ENCODE data around the gene ST3GAL6.
A peak's percentile ranks its signal among the peaks of the same experiment; 100 is the strongest.

Gene ST3GAL6

GRCh38 chr3:98784042-98784441 lies 20.9 kb downstream of the ST3GAL6 start:
- Histone ChIP-seq H3K4me3 (replicated peaks; ENCODE audit: insufficient read depth, low read length) (no peak overlapping the region), H3K27me3 (ENCODE audit: insufficient read depth, poor library complexity, severe bottlenecking) (no peaks in the 10 kb centered on the region), H3K27ac (replicated peaks) (peak overlapping the region; percentile 45; the same call in 1 of the 2 replicates)
- no peak for DNase-seq (ENCODE audit: low read depth in 1 of 2, low spot score in 1 of 2)
- no peak for TF ChIP-seq POLR2AphosphoS5 (IDR thresholded peaks at IDR 0.05; ENCODE audit: low read depth)
- TF ChIP-seq GABPA (IDR thresholded peaks at IDR 0.05; ENCODE audit: low read depth), result no peak
- no peak for TF ChIP-seq CTCF (IDR thresholded peaks at IDR 0.05; ENCODE audit: insufficient read depth, low read length)
- TF ChIP-seq SPI1 (IDR thresholded peaks at IDR 0.05; ENCODE audit: borderline replicate concordance, low read depth), result no peak
- no peak for TF ChIP-seq REST (IDR thresholded peaks at IDR 0.05; ENCODE audit: insufficient replicate concordance, low read depth)

- DNase-seq (ENCODE audit: low read depth in 1 of 2, low spot score in 1 of 2), result peak in 1 of 2 experiments; percentile 64
- H3K27me3 ChIP-seq (ENCODE audit: insufficient read depth, poor library complexity, severe bottlenecking), result no peaks in the 10 kb centered on the region
Observed at GRCh38 chr3:98784666-98785600, 21.8 kb downstream of the ST3GAL6 start.

GRCh38 chr3:98786364-98787006 lies 23.3 kb downstream of the ST3GAL6 start:
- DNase-seq (ENCODE audit: low read depth in 1 of 2, low spot score in 1 of 2), result peak; percentile 69 to 73
- peak; percentile 15; the same call in 1 of the 2 replicates for TF ChIP-seq SPI1 (IDR thresholded peaks at IDR 0.05; ENCODE audit: borderline replicate concordance, low read depth)
- no peak for TF ChIP-seq GABPA (IDR thresholded peaks at IDR 0.05; ENCODE audit: low read depth)
- TF ChIP-seq POLR2AphosphoS5 (IDR thresholded peaks at IDR 0.05; ENCODE audit: low read depth), result peak; percentile 35; the same call in 1 of the 2 replicates

More at GRCh38 chr3:98784666-98785600, 21.8 kb downstream of the ST3GAL6 start:
- Histone ChIP-seq H3K27ac (replicated peaks) (peak overlapping the region; percentile 45), H3K4me3 (replicated peaks; ENCODE audit: insufficient read depth, low read length) (no peak overlapping the region)
- TF ChIP-seq CTCF (IDR thresholded peaks at IDR 0.05; ENCODE audit: insufficient read depth, low read length), result no peak
- TF ChIP-seq POLR2AphosphoS5 (IDR thresholded peaks at IDR 0.05; ENCODE audit: low read depth), result peak; percentile 21; the same call in 1 of the 2 replicates

GRCh38 chr3:98787181-98787580 lies 24.0 kb downstream of the ST3GAL6 start:
- Histone ChIP-seq H3K4me3 (replicated peaks; ENCODE audit: insufficient read depth, low read length) (no peak overlapping the region), H3K27ac (replicated peaks) (peak overlapping the region; percentile 45)

More at GRCh38 chr3:98786364-98787006, 23.3 kb downstream of the ST3GAL6 start:
- no peaks in the 10 kb centered on the region for H3K27me3 ChIP-seq (ENCODE audit: insufficient read depth, poor library complexity, severe bottlenecking)
- peak overlapping the region; percentile 45 for H3K27ac ChIP-seq (replicated peaks)
- no peak overlapping the region for H3K4me3 ChIP-seq (replicated peaks; ENCODE audit: insufficient read depth, low read length)

More at GRCh38 chr3:98787181-98787580, 24.0 kb downstream of the ST3GAL6 start:
- DNase-seq (ENCODE audit: low read depth in 1 of 2, low spot score in 1 of 2), result no peak
- no peak for TF ChIP-seq GABPA (IDR thresholded peaks at IDR 0.05; ENCODE audit: low read depth)
- no peak for TF ChIP-seq SPI1 (IDR thresholded peaks at IDR 0.05; ENCODE audit: borderline replicate concordance, low read depth)
- TF ChIP-seq REST (IDR thresholded peaks at IDR 0.05; ENCODE audit: insufficient replicate concordance, low read depth), result no peak
- no peak for TF ChIP-seq POLR2AphosphoS5 (IDR thresholded peaks at IDR 0.05; ENCODE audit: low read depth)
- TF ChIP-seq CTCF (IDR thresholded peaks at IDR 0.05; ENCODE audit: insufficient read depth, low read length), result no peak
- H3K27me3 ChIP-seq (ENCODE audit: insufficient read depth, poor library complexity, severe bottlenecking), result no peaks in the 10 kb centered on the region

All from HL-60 (cell line).